C4-2B (cell line): Measurements from ENCODE around the gene CALY.

Source experiments
- H3K27ac ChIP-seq: fragments of 450-650 bp; 2 replicates; pipeline ENCODE4 v1.5.1; 2017
- CTCF ChIP-seq: fragments of 450-650 bp; conservative IDR thresholded peaks from 2 replicates; pipeline ENCODE4 v1.5.1; 2017; ENCODE audit warnings: mild to moderate bottlenecking
- ZFX ChIP-seq: fragments of 450-650 bp; IDR thresholded peaks from 2 replicates; pipeline ENCODE4 v1.6.1; 2017

The CALY gene

GRCh38 chr10:133341983-133342382 is 5.3 kb upstream of the CALY start:
- H3K27ac ChIP-seq, result no peak overlapping the region
- TF ChIP-seq ZFX (no peak), CTCF (no peak)

- H3K27ac ChIP-seq, result no peak overlapping the region
- TF ChIP-seq ZFX (no peak), CTCF (no peak)
Measured at GRCh38 chr10:133339708-133340380, 3.1 kb upstream of the CALY start.

GRCh38 chr10:133338080-133339071 is 1.7 kb upstream of the CALY start:
- H3K27ac ChIP-seq, result no peak overlapping the region
- TF ChIP-seq ZFX (no peak), CTCF (no peak)

GRCh38 chr10:133337370-133337725 is 652 bp upstream of the CALY start:
- H3K27ac ChIP-seq, result no peak overlapping the region
- no peak for TF ChIP-seq CTCF

- no peak for TF ChIP-seq ZFX
- TF ChIP-seq CTCF, result no peak
- no peak overlapping the region for H3K27ac ChIP-seq
Measured at GRCh38 chr10:133336118-133336576, 549 bp downstream of the CALY start.

GRCh38 chr10:133335246-133336117 is 1.2 kb downstream of the CALY start:
- H3K27ac ChIP-seq, result no peak overlapping the region
- TF ChIP-seq CTCF (no peak), ZFX (no peak)
